ENCODE results near the gene SWSAP1.

The SWSAP1 gene

GRCh38 chr19:11410682-11411081 lies 36.2 kb downstream of the SWSAP1 start:
- no peak for DNase-seq (ENCODE audit: low spot score)

GRCh38 chr19:11414544-11414943 lies 40.1 kb downstream of the SWSAP1 start:
- no peak for DNase-seq (ENCODE audit: low spot score)

- no peak for DNase-seq (ENCODE audit: low spot score)
These were observed 42.0 kb downstream of the SWSAP1 start for GRCh38 chr19:11416346-11417052.

- peak; percentile 1 for DNase-seq (ENCODE audit: low spot score)
These were observed 43.7 kb downstream of the SWSAP1 start for GRCh38 chr19:11418094-11418548.

GRCh38 chr19:11418549-11419506 lies 44.4 kb downstream of the SWSAP1 start, which contains the start of gene RGL3:
Gene RGL3, minus strand, starts transcription at chr19:11419314. Its CDS starts 36 bp downstream, at chr19:11419278.
- DNase-seq (ENCODE audit: low spot score): peak; percentile 56

- DNase-seq (ENCODE audit: low spot score): peak; percentile 27
These were observed 46.2 kb downstream of the SWSAP1 start for GRCh38 chr19:11420429-11421370.

- DNase-seq (ENCODE audit: low spot score): peak; percentile 15
These were observed 47.1 kb downstream of the SWSAP1 start for GRCh38 chr19:11421371-11422098.

GRCh38 chr19:11422163-11423065 lies 47.9 kb downstream of the SWSAP1 start:
- peak; percentile 80 for DNase-seq (ENCODE audit: low spot score)

GRCh38 chr19:11423164-11423790 lies 48.8 kb downstream of the SWSAP1 start:
- DNase-seq (ENCODE audit: low spot score): no peak

GRCh38 chr19:11423791-11424181 lies 49.3 kb downstream of the SWSAP1 start:
- DNase-seq (ENCODE audit: low spot score): no peak
